GM18520 (cell line): ENCODE measurements around the gene OTUB2.
A peak's percentile ranks its signal among the peaks of the same experiment; 100 is the strongest.
"Not testable (repeated sequence)": the region's sequence is repeated elsewhere in the genome, so short reads cannot be mapped to it uniquely, and the experiment has no call there.

ENCODE experiments used
- ATAC-seq: cut with Tn5 transposase; IDR thresholded peaks from one replicate; pipeline ENCODE4 v1.9.1; 2021; ENCODE audit not compliant: unreplicated experiment

The OTUB2 gene

DNA sequence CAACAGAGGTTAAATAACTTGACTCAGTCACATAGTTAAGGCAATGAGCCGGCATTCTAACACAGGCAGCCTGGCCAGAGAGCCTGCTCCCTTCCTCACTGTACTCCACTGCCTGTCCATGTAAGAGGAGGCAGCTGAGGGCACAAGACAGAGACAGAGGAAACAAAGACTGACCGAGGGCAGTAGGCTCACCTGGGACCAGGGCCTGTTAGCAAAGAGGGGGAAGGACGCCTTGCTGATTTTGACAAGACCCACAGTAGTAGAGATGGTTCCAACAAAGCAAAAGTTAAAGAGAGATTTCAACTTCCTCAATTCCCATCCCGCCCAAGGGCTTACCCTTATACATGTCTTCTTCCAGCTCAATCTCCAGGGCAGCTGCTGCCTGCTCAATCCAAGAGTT is 26.5 kb downstream of the OTUB2 start:
- ATAC-seq, result no peak

DNA sequence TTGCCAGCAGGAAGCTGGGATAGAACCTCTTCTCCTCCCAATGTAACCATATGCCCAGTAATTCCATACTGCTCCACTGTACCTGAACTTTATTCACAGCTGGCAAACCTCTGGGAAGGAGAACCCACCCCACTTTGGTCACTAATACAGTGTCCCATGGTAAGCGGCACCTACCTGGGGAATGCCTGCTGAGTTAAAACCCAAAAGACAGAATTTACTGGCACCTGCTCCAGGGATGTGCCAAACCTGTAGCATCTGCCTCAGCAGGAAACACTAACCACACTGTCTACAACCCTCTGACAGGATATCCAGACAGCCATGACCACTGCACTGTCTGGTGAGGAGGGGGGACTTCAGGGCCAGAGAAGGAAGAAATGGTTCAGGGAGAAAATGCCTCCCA is 28.3 kb downstream of the OTUB2 start:
- no peak for ATAC-seq

DNA sequence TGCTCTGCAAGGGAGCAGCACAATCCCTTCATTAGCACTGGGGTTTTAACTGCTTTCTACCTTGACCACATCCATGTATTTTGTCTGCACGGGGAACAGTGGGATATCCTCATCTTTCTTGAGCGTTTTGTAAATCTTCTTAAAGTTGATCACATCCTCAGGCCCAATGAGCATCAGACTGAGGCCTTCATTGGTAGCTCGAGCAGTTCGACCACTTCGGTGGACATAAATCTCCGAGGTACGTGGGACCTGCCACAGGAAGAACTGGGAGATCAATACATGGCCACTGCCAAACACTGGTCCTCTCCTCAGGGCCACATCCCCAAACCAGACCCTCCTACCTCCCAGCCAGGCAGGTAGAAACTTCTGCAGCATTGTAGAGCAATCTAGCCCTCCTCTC is 28.8 kb downstream of the OTUB2 start:
- no peak for ATAC-seq

DNA sequence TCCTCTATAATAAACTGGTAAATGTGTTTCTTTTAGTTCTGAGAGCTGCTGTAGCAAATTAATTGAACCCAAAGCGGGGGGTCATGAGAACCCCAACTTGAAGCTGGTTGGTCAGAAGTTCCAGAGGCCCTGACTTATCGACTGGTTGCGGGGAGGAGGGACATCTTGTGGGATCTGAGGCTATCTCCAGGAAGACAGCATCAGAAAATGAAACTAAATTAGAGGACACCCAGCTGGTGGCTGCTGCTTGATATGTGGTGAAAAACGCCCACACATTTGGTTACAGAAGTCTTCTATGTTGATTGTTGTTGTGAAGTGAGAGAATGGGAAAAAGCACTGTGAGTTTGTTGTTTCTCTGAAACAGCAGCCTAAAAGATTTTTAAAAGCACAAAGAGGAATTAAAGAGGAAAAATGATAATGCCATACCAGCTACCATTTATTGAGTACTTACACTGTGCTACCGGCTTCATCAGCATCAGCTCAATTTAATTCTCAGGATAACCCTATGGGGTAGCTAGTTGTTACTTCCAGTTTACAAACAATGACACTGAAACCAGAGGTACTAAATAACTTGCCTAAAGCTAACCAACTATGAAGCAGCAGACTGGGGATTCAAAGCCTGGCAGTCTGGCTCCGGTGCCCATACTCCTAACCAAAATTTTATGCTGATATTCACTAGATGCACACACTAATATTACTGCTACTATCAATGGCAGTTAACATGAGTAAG is 30.6 kb downstream of the OTUB2 start:
- no peak for ATAC-seq

DNA sequence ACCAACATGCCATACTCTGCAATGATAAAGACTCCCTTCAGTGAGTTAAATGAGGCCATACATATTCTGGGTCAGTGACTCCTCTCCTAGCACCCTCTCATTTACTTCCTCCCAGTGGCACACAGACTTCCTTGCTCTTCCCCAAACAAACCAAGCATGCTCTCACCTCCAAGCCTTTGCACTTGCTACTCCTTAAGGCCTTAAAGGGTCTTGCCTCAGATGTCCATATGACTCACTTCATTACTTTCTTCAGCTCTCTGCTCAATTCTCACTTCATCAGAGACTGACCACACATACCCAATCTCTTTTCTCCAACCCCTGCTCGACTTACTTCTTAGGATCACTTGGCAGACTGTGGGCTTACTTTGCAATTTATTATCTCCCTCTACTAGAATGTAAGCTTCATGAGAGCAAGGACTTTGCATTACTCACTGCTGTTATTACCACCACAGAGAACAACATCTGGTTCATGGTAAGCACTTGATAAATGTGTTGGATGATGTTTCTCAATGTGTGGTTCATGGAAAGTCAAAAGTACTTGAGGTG is 32.1 kb downstream of the OTUB2 start:
- no peak for ATAC-seq

DNA sequence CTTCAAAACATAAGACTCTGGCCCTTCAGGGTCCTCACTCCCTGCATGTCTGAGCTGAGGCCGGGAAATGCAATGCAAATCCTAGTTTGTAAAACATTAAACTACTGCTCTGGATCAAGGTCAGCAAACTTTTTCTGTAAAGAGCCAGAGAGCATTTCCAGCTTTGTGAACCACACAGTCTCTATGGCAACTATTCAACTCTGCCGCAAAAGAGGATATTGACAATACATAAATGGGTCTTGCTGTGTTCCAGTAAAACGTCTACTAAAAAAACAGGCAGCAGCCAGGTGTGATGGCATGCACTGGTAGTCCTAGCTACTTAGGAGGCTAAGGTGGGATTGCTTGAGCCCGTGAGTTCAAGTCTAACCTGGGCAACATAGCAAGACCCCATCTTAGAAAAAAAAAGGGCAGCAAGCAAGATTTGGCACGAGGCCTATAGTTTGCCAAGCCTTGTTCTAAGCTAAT is 32.6 kb downstream of the OTUB2 start:
- no peak for ATAC-seq

DNA sequence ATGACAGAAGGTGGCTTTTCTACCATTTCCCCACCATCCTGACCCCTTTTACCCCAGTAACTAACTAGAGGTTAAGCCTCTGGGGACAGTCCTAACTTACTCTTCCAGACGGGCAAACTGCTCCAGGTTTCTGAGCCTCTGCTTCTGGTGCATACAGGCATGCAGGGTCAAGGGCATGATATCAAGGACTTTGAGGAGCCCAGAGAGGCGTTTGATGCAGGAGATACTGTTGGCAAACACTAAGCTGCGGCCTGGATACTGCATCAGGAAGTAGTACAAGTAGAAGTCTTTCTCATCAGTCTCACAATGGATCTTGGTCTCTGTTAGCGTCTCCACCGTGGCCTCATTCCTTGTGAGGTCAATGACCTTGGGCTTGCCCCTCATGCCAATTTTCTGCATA is 33.9 kb downstream of the OTUB2 start:
- ATAC-seq, result no peak

DNA sequence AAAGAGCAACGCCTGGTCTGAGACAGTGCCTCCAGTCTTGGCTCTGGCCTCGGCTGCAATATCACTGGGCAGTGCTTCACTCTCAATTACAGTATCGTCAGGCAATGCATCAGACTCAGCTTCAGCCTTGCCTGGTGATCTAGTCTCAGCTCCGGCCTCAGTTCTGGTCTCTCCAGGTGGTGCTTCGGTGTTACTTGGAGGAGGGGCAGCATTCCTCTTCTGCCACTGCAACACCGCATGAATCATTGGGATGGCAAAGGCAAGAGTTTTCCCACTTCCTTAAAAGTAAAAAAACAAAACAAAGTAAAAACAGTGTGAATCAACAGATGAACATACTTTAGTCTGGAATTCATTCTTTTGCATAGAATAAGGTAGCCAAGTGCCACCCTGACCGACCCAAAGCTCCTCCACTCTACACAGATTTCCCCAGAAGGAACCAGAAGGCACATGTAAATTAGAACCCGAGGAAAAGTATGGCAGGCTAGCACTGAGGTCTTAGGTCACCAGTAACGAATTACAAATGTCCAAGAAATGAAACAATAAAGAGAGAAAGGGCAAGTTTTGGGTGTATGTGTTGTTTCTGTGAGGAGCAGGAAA is 36.3 kb downstream of the OTUB2 start:
- no peak for ATAC-seq

DNA sequence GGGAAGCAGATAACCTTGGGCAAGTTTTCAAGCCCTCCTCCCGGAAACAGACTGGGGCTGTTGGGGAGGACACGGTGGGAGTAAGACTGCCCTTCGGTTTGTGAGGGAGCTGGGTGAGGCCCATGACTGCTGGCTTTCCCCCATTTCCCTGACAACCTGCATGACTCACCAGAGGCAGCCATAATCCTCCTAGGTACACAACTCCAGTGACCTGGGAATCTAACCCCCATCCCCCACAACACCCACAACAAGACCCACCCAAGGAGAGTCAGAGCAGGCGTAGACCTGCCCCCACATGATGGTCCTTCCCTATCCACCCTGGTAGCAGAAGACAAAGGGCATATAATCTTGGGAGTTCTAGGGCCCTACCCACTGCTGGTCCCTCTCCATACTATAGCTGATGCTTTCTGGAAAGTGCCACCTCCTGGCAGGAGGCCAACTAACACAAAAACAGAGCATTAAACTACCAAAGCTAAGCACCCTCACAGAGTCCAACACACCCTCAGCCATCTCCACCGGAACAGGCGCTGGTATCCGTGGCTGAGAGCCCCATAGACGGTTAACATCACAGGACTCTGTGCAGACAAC is 40.0 kb downstream of the OTUB2 start:
- ATAC-seq, result no peak

DNA sequence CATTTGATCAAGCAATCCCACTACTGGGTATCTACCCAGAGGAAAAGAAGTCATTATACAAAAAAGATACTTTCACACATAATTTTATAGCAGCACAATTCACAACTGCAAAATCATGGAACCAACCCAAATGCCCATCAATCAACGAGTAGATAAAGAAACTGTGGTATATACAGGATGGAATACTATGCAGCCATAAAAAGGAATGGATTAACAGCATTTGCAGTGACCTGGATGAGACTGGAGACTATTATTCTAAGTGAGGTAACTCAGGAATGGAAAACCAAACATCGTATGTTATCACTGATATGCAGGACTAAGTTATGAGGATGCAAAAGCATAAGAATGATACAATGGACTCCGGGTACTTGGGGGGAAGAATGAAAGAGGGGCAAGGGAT is 45.9 kb downstream of the OTUB2 start:
- ATAC-seq, result not testable (repeated sequence)

DNA sequence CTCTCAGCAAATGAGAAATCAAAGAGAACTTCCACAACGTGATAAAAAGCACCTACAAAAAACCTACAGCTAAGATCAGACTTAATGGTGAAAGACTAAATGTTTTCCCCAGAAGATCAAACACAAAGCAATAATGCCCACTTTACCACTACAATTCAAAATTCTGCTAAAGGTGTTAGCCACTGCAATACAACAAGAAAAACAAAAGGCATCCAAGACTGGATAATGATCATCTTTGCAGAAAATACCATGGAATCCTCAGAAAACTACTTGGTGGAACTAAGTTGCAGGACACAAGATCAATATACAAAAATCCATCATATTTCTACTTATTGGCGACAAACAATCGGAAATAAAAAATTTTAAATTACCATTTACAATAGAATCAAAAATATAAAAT is 48.4 kb downstream of the OTUB2 start:
- no peak for ATAC-seq

DNA sequence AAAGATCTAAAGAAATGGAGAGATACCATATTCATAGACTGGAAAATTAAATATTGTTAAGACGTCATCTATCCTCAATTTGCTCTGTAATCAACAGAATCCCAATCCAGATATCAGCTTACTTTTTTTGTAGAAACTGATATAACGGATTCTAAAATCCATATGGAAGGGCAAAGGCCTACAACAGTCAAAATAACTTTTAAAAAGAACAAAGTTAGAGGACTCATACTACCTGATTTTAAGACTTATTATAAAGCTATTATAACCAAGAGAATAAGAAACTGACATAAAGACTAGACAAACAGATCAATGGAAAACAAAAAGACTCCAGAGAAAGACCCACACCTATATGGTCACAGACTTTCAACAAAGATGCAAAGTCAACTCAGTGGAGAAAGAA is 48.9 kb downstream of the OTUB2 start:
- no peak for ATAC-seq

DNA sequence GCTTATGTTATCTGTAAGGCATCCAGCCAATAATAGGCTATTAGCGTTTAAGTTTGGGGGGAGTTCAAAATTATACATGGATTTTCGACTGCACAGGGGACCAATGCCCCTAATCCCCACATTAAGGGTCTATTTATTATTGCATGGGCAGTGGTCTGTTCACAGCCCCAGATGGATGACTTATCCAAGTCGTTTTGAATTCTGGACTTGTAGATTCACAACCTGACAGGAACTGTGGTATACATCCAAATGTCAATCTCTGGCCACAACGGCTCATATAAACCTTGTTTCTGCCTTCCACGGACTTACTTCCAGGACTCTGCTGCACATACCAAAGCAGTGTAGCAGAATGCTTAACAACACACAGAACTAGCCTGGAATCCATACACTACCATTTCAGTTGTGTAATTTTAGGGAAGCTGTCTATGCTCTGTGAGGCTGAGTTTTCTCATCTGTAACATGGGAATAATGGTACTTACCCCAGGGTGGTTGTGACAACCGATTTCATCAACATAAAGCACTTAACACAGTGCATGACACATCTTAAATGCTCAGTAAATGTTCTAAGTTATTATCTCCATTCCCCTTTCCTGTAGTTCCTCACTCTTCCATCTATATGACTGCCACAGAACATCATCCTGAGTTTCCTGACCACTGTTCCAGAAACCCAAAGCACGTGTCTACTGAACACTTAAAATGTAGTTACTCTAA is 51.1 kb downstream of the OTUB2 start:
- no peak for ATAC-seq

DNA sequence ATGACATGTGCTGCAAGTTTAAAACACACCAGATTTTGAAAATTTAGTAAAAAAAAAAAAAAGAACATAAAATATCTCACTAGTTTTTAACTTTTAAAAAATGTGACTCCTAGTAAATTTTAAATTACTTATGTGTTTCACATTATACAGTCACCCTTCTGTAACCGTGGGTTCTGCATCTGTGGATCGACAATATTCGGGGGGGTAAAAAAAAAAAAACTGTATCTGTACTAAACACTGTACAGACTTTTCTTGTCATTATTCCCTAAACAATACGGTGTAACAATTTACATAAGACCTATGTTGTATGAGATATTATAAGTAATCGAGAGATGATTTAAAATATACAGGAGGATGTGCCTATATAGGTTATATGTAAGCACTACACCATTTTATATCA is 51.7 kb downstream of the OTUB2 start:
- ATAC-seq, result no peak

DNA sequence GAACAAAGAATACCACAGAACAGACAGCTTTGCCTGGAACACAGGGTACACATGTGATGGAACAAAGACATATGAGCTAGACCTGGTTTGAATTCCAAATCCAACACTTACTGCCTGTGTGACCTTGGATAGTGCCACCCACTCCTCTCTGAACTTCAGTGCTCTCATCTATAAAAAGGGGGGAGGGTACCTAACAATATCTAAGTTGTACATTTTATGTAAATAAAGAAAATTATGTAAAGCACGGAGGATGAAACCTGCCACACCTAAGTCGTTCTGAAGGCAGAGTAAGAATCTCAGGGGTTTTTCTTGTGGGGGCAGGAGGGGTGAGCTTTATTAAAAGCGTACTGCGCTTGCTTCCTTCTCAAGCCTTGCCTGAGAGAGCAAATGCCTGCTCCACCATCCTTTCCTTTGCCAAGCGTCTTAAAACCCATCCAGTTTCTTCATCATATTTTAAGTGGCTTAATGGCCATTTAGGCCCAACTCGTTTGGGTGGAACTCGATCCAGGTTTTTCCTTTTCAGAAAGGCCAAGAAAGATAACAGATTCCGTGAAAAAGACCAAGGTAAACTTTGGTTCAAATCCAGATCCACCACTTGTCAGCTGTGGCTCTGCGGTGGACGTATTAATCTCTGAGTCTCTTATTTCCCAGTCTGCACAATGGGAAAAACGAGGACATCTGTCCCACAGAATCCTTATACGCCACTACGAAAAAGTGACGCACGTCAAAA is 53.9 kb downstream of the OTUB2 start:
- no peak for ATAC-seq

DNA sequence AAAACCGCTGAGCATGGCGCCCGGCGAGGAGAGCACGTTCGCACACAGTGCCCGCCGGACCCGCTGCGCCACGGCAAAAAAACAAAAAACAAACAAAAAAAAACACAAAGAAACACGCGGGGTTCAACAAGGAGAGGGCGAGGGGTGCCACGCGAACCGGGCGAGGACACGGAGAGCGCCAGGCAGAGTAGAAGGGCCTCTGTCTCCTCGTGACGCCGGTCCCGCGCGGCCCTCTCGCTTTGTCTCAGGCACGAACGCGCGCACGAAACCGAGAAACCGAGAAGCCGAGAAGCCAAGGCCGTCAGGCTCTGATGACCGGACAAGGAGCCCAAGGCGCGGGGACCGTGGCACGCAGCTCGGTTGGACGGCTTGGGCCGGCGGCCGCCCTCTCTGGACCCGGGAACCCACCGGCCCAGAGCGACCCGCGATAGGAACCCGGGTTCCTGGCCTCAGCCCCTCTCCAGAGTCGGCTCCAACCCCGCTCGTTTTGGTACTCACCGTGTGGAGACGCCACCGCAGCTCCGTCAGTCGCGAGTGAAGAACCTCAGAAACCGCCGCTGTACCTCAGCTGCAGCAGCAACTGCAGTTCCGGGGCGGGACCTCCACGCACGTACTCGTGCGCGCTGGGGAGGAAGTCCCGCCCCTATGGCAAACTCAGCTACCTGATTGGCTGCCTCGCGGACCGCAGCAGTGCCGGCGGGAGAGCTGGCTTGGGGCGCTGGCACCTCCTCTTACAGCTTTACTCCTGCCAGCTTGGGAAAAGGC is 54.7 kb downstream of the OTUB2 start, which contains the start of the genes DDX24 and IFI27L1:
Gene DDX24, minus strand, starts transcription at position 582 of the 765 bp plus-strand sequence. CDS start 1,460 bp downstream, outside the sequence.
Gene IFI27L1, plus strand, starts transcription at position 690 of the 765 bp plus-strand sequence. CDS start 15,628 bp downstream, outside the sequence.
- ATAC-seq, result peak; percentile 98

DNA sequence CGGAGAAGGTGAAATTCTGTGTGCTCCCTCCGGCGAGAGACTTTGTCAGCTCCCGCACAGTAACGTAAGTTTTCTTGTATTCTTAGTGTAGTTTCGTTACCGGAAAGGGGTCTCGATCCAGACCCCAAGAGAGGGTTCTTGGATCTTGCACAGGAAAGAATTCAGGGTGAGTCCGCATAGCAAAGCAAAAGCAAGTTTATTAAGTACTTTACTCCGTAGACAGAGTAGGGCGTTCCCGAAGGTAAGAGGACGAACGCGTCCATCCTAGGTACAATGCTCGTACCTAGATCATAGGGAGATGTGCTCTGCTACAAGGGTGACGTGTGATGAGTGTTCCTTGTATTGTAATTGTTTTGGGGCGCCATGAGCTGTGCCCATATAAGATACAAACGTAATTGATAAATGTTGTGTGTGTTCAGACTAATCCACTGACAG is 55.3 kb downstream of the OTUB2 start:
- ATAC-seq, result peak; percentile 11

DNA sequence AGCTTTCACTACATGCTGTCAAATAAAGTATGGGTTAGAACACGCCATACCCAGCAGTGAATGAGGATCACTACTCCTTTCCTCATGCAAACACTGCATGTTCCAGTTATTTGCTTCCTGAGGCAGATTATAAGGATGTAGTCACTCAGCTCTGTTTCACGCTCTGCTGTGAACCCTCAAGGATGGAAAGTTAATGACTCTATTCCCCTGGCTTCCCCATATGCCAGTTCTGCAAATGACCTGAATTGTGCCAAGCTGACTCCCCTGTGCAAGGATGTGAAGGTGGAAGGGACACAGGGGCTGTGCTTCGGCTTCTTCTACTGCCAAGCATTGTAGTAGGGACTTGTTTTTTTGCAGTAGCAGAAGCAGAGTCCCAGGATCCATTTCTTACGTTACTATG is 61.8 kb downstream of the OTUB2 start:
- ATAC-seq, result no peak

DNA sequence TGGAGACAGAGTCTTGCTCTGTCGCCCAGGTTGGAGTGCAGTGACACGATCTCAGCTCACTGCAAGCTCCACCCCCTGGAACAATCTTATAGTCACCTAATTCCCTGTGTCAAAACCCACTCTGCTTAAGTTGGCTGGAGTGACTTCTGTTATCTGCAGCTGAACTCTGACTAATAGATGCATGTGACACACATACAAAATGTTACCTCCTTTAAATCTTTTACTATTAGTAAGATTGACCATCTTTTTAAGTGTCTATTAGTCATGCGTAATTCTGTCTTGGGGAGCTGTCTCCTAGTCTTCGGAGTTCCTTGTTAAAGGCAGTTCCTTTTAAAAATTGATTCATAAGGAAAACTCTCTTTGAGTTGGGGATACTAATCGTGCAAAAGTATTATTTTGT is 62.4 kb downstream of the OTUB2 start:
- no peak for ATAC-seq

DNA sequence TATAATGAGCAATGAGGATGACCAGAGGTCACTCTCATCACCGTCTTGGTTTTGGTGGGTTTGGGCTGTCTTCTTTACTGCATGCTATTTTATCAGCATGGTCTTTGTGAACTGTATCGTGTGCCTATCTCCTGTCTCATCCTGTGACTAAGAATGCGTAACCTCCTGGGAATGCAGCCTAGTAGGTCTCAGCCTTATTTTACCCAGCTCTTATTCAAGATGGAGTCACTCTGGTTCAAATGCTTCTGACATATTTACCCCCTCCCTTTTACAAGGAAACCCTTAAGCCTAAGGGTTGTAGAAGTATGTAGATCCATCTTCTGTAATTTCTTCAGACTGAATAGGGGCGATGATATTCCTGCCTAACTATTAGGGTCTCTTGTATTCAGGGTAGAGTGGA is 63.3 kb downstream of the OTUB2 start:
- ATAC-seq, result no peak
